LoVo (cell line): ENCODE measurements around the gene TMEM50B.
"Not testable (repeated sequence)": the region's sequence is repeated elsewhere in the genome, so short reads cannot be mapped to it uniquely, and the experiment has no call there.

Experiments
- DNase-seq: peaks from one replicate; pipeline ENCODE4 v3.0.0-alpha.2; 2016; ENCODE audit warnings: low spot score

The TMEM50B gene

GRCh38 chr21:33478182-33478581, 1.6 kb downstream of the TMEM50B start:
- no peak for DNase-seq

DNA sequence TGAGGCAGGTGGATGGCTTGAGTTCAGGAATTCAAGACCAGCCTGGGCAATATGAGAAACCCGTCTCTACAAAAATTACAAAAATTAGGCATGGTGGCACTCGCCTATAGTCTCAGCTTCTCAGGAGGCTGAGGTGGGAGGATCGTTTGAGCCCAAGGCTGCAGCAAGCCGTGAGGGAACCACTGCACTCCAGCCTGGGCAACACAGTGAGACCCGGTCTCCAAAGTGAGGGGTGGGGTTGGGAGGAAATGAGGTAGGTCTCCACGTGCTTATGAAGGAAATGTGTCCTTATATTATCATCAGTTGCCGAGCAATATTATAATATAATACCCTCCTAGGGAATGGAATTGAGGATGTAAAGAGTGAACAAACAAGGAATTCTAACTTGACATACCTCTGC, 2.7 kb downstream of the TMEM50B start:
- no peak for DNase-seq

GRCh38 chr21:33473344-33473743, 6.4 kb downstream of the TMEM50B start:
- no peak for DNase-seq

DNA sequence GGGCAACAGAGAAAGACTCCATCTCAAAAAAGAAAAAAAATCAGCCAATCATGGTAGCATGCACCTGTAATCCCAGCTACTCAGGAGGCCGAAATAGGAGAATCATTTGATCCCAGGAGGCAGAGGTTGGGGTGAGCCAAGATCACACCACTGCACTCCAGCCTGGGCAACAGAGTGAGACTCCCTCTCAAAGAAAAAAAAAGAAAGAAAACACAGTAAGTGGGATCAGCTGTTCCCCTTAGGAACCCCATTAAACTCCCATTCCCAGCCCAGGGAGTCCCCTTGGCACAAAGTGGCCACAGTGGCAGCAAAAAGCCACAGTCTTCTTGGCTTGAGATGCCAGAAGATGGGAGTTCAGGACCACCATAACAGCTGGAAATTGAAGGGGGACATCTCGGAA, 9.1 kb downstream of the TMEM50B start:
- DNase-seq: no peak

GRCh38 chr21:33469183-33469582, 10.6 kb downstream of the TMEM50B start:
- not testable (repeated sequence) for DNase-seq

DNA sequence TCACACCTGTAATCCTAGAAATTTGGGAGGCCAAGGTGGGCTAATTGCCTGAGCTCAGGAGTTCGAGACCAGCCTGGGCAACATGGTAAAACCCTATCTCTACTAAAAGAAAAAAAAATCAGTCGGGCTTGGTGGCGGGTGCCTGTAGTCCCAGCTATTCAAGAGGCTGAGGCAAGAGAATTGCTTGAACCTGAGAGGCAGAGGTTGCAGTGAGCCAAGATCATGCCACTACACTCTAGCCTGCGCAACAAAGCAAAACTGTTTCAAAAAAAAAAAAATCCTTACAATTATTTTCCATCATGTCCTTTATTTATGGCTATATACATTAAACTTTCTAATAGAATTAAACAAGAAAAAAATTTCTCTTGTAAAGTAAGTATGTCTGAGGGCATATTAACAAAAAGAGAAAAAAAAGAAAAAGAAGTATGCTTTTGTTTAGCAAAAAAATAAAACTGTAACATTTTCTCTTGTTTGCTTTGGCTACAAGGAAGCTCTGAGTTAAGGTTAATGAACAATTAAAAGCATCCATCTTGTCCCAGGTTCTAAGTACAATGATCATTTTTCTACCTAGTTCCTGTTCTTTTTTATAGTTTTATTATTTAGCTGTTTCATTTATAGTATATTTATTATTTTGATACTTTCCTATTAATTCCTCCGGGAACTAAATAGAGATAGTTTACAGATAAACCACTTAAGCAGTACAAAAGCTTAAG, 18.1 kb downstream of the TMEM50B start:
- DNase-seq: no peak

GRCh38 chr21:33458861-33459260, 20.9 kb downstream of the TMEM50B start:
- no peak for DNase-seq

DNA sequence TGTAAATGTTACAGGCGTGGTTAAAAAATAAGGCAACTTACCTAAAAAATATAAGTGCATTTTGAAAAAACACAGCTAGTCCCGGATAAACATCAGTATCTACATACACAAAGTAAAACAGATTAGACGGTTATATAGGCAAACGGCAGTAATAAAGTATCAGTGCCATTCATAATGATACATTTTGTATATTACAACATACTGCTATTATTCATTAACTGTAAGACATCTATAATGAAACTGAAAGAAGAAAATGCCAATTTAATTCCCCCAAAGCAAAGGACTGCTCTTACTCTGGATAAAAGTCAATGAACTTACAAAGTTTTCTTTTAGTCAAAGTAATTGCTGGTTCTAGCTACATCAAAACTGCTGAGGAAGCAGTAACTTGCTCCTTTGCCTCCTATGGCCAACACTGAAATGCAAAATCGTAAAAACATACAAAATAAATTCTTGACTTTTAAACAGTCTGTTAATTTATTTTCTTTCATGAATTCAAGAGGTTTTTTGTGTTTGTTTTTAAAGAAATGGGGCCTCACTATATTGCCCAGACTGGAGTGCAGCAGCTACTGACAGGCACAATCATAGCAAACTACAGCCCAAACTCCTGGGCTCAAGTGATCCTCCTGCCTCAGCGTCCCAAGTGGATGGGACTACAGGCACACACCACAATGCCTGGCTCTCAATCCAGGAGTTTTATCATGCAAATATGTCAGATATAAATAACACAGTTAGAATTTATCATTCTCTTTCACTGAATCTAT, 23.9 kb downstream of the TMEM50B start:
- no peak for DNase-seq

DNA sequence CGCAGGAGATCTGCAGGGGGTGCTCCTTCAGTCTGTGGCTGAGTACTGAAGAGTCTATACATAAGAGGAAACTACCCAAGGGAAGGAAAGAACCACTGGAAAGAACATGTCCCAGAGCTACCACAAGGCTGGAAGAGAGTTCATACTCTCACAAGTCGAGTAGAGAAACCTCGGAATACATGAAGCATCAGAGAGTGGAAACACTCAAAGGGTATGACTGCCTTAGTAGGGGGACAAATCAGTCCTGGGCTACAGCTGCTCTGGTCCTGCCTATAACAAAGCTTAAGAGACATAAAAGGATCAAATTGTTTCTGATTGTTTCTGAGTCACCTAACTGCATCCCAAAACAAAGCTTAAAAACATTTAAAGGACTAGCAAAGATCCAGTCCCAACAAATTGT, 27.4 kb downstream of the TMEM50B start:
- DNase-seq: no peak

DNA sequence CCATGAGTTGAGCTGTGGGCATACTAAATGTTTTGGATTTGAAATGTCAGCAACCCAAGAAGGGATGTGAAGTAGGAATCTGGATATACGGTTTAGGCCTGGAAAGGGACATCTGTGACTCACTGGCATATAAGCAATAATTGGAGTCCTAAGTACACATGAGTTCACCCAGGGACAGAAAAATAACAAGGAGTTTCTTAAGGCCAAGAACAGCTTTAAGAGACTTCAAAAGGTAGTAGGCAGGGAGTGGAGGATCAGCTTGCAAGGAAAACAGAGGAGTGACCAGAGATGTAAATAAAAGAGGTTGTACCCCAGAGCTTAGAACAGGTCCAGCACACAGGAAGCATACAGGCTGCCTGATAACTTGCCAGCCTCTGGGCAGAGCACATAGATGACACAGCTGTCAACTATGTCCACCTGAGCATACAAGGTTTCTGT, 28.1 kb downstream of the TMEM50B start:
- DNase-seq: peak; percentile 9

DNA sequence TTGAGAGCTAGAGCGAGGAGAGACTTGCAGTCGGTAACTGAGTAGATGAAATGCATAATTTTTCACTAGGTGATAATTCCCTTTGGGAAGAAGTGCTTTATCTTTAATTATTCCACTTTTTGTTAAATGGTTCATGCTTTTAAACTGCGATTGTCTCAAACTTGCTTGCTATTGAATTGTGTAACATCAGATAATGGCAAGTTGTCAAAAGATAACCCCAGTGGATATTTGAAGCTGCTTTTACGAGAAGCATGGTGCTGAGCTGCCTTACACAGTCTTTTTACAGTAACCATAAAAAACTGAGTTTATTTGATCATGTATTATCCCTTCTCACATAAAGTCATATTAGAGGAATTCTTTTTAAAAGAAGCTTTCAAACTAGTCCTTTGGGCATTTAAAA, 30.2 kb downstream of the TMEM50B start:
- no peak for DNase-seq

GRCh38 chr21:33446620-33447019, 33.2 kb downstream of the TMEM50B start:
- not testable (repeated sequence) for DNase-seq

GRCh38 chr21:33444499-33444898, 35.3 kb downstream of the TMEM50B start:
- no peak for DNase-seq

- no peak for DNase-seq
Measured at GRCh38 chr21:33443194-33443593, 36.6 kb downstream of the TMEM50B start.

DNA sequence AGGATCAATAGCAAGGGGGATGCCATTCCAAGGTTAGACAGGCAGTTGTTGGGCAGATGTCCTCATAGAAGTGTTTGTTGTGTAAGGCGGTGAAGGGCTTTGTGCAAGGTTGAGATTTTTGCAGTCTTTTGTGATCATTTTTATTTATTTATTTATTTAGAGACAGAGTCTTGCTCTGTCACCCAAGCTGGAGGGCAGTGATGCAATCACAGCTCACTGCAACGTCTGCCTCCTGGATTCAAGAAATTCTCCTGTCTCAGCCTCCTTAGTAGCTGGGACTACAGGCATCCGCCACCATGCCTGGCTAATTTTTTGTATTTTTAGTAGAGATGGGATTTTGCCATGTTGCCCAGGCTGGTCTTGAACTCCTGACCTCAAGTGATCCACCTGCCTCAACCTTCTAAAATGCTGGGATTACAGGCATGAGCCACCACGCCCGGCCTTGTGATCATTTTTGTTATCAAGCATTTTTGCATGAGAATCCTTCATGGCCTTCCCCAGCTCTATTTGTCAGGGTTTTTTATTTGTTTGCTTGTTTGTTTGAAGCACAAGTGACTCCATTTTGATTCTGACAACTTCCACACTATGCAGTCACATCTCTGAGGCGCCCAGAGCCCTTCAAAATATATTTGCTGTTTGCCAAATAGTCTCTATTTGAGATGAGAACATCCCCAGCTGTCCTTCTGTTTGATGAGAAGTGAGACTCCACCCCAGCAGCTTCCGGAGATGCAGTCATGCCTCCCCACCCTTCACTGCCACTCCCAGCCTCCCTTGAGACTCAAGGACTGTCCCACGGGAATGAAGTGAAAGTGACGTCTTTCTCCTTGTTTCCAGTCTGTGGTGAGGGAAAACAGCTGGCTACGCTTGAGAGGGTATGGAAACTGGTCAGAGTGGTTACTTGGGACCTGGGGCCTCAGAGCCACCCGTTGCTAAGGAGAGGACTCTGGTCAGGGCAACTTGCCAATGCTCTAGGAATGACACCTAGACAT, 38.0 kb downstream of the TMEM50B start:
- DNase-seq: peak; percentile 59

DNA sequence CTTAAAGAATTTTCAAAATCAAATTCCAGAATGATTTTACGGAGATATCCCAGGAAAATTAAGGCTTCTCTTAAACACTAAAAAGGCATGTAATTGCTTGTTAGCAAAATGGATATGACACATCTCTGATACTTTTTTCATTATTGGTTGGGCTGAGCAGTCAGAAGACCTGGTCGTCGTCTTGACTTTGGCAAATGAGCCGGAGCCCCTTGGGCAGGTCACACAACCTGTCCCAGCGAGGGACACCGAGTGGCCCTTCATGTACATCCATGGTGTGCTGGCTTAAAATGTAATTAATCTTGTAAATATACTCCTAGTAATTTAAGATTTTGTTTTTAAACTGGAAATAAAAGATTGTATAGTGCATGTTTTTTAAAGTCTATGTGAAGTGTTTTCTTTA, 42.6 kb downstream of the TMEM50B start:
- DNase-seq: no peak

DNA sequence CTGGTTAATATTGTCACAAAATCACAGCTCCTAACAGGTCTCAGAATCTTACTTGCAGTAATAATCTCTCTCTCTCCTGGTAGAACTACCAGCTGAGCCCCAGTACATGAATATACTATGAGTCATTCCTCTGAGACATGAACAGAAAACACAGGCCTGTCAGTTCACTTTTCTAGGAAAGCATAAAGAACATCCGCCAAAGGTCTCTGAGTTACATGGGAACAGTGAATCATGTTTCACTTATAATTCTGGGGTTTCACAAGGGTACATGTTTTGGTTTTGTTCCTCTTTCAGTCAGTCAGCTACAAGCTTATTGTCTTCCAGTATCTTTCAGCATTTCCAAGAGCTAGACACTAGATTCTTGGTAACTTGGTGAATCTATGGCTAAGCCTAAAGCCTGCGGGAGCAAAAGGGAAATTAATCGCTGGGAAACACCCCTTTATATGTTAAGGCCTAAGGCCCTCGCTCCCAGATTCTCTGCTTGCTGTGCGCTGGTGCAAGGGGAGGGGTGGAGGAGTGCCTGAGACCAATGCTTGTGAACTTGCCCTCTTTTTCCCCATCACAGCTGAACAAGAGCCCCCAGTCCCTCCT, 44.9 kb downstream of the TMEM50B start:
- no peak for DNase-seq

GRCh38 chr21:33433425-33434114, 46.2 kb downstream of the TMEM50B start:
- no peak for DNase-seq

DNA sequence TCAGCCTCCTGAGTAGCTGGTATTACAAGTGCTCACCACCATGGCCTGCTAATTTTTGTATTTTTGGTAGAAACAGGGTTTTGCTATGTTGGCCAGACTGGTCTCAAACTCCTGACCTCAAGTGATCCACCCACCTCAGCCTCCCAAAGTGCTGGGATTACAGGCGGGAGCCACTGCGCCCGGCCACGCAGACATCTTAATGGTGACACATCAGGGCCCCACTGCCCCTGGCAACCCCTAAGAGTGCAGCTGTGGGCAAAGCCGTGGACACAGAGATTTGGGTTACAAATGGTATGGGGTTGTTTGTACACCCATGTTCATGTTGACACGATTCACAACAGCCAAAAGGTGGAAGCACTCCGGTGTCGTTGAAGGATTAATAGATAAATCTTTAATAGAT, 46.8 kb downstream of the TMEM50B start:
- DNase-seq: no peak

- DNase-seq: no peak
Measured at GRCh38 chr21:33432496-33432895, 47.3 kb downstream of the TMEM50B start.

DNA sequence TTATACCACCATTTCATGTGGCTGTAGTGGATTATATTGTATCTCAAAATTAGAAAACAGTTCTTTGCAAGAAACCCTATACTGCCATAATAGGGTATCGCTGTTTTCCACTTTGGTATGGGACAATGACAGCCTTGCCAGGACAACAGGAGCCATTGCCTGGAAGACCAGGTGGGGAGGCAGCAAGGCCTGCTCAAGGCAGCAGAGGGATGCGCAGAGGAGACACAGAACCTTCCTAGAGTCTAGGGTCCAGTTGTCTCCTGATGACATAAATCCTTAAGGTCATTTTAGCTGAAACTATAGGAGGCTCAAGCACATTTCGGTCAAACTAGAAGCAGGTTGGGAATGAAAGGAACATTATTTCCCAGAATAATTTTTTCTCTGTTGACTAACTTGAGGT, 48.9 kb downstream of the TMEM50B start:
- DNase-seq: no peak
